Spinal cord (tissue), 10 donors: ENCODE data around the gene GABRP. TPM values are rescaled to one million over a fixed set of nuclear protein-coding genes. Genes with fewer than 3 reads are reported as not detected.

Experiments
- DNase-seq, 6 donors: peaks; one replicate each; pipeline versions ENCODE4 v3.0.0 to v3.0.0-alpha.2; 2013 to 2015; ENCODE audit warnings: low spot score in 6 of 6, low read depth in 4 of 6
- H3K27ac ChIP-seq: one replicate; pipeline ENCODE4 v1.5.1; 2013; ENCODE audit warnings: low read depth, low read length, control low read depth
- H3K27me3 ChIP-seq: one replicate; pipeline ENCODE4 v1.6.1; 2013; ENCODE audit warnings: low read length; ENCODE audit not compliant: control insufficient read depth, insufficient read depth
- H3K36me3 ChIP-seq: one replicate; pipeline ENCODE4 v1.6.1; 2013; ENCODE audit warnings: low read length; ENCODE audit not compliant: control insufficient read depth, insufficient read depth
- H3K4me1 ChIP-seq: one replicate; pipeline ENCODE4 v1.6.1; 2013; ENCODE audit warnings: low read length; ENCODE audit not compliant: control insufficient read depth, insufficient read depth
- H3K4me3 ChIP-seq: one replicate; pipeline ENCODE4 v1.5.1; 2013; ENCODE audit warnings: low read depth, low read length, control low read depth
- H3K9me3 ChIP-seq: one replicate; pipeline ENCODE4 v1.6.1; 2013; ENCODE audit warnings: low read length; ENCODE audit not compliant: control insufficient read depth, insufficient read depth
- WGBS: methylation state at CpG from one replicate; pipeline ENCODE4 v1.1.5; 2013; ENCODE audit warnings: missing lambda C conversion rate; ENCODE audit not compliant: insufficient coverage; 5-methylcytosine and 5-hydroxymethylcytosine counted together
- long read RNA-seq, 4 donors: transcript quantifications; one replicate each; lab custom pipeline, GENCODE V29; 2026
- polyA plus RNA-seq, 2 donors: library from polyadenylated mRNA; unstranded; fragments of 120-200 nt; gene quantifications; one replicate each; pipeline ENCODE4 v1.2.1, GENCODE V29; 2013; ENCODE audit not compliant: insufficient read length in 2 of 2
- total RNA-seq, 2 donors: library from RNA; depleted of rRNA in 1 of 2; stranded (reverse); fragments of 120-200 nt in 1 of 2; fragments of >200 nt in 1 of 2; gene quantifications; one replicate each; pipeline versions ENCODE4 v1.2.3 to v1.2.4, GENCODE V29; 2013 to 2014
- donor health status: healthy.

GABRP gene, protein sequence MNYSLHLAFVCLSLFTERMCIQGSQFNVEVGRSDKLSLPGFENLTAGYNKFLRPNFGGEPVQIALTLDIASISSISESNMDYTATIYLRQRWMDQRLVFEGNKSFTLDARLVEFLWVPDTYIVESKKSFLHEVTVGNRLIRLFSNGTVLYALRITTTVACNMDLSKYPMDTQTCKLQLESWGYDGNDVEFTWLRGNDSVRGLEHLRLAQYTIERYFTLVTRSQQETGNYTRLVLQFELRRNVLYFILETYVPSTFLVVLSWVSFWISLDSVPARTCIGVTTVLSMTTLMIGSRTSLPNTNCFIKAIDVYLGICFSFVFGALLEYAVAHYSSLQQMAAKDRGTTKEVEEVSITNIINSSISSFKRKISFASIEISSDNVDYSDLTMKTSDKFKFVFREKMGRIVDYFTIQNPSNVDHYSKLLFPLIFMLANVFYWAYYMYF
- total RNA-seq (under 1 TPM; 0.10 to 0.28 TPM), polyA plus RNA-seq (under 1 TPM; 0.66 to 0.76 TPM)
- long read RNA-seq, donor 1: 0 reads
- long read RNA-seq, donor 2: 0 reads
- long read RNA-seq, donor 3: 0 reads
- long read RNA-seq, donor 4: 0 reads

DNA sequence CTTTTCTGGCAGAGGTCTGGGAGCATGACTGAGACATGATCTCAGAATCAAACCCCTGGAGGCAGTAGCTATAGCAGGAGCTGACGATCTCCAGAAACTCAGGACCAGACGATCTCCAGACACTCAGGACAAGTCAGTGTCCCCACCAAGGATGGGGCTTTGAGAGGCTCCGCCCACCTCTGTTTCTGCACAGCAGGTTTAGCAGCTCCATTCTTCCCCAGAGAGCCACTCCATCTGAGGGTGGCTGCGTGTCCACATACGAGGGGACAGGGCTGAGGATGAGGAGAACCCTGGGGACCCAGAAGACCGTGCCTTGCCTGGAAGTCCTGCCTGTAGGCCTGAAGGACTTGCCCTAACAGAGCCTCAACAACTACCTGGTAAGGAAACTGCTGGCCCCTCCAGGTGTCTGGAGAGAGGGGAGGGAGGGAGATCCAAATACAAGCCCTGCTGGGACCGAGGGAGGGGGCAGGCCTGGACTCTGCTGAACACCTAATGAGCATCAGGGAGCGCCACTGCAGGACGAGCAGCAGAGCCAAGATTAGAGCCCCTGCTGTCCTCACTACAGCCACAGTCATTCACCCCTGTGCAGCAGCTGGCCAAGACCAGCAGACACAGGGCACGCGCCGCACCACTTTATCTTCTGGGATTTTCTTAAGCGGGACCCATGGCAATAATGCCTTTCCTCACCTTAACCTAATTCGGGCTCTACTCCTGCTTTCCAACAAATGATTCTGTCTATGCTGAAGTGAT, at the start of gene GABRP:
TSS of gene GABRP (plus strand) at position 228 of the 750 bp plus-strand sequence. CDS start 4,891 bp downstream, outside the sequence.
- Histone ChIP-seq H3K27ac (no peak within 1 kb of the TSS), H3K4me3 (no peak within 1 kb of the TSS)

DNA sequence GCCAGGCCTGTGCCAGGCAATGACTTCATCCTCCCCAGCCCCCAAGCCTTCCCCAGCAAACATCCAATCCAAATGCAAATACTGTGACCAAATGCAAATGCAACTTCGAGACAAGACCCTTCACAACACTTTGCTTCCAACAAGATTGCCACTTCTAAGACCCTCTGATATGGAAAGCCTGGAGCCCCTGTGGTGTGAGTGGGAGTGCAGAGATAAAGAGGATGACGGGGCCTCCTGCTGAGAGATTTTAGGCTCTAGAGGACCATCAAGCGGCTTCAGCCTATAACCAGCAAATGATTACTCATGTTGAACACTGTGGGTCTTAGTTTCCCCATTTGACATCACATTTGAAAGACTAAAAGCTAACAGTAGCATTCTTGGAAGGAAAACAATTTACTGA, 46.6 kb upstream of the GABRP start:
- no peaks in the 10 kb centered on the region for H3K27me3 ChIP-seq
- peaks cover 3% of the 10 kb centered on the region for H3K9me3 ChIP-seq
- WGBS: 17% methylated on average over 1 of the region's 3 CpGs
- DNase-seq: no peak
- H3K36me3 ChIP-seq: peaks cover 17% of the 10 kb centered on the region
- H3K4me3 ChIP-seq: no peak overlapping the region
- H3K4me1 ChIP-seq: no peaks in the 10 kb centered on the region
- no peak overlapping the region for H3K27ac ChIP-seq

More for the DNA sequence above, at the start of gene GABRP:
- WGBS: 82% methylated on average over 6 of the region's 14 CpGs
- Histone ChIP-seq H3K4me1 (peaks cover 22% of the 10 kb centered on the region), H3K36me3 (no peaks in the 10 kb centered on the region), H3K27me3 (no peaks in the 10 kb centered on the region), H3K9me3 (no peaks in the 10 kb centered on the region)
- no peak for DNase-seq

DNA sequence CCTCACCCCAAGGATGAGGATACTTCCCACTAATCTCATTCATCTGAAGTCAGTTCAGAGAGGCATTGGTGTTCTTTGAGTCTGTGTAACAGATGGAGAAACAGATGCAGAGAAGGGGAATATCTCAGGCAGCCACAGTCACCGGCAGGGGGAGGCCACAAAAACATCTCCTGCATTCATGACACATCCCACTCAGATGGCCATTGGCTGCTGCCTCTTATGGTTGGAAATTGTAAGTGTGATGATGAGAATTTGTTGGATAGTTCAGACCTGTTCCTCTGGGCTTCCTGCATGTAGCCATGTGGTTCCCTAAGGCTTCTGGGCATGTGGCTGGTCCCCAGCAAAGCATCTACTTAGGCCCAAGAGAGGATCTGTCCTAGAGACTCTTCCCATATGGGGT, 45.9 kb upstream of the GABRP start:
- no peaks in the 10 kb centered on the region for H3K27me3 ChIP-seq
- no CpG with 5 or more reads among the region's 1 CpG for WGBS
- no peak overlapping the region for H3K4me3 ChIP-seq
- H3K4me1 ChIP-seq: no peaks in the 10 kb centered on the region
- peaks cover 17% of the 10 kb centered on the region for H3K36me3 ChIP-seq
- H3K9me3 ChIP-seq: peaks cover 3% of the 10 kb centered on the region
- DNase-seq: no peak
- H3K27ac ChIP-seq: no peak overlapping the region

DNA sequence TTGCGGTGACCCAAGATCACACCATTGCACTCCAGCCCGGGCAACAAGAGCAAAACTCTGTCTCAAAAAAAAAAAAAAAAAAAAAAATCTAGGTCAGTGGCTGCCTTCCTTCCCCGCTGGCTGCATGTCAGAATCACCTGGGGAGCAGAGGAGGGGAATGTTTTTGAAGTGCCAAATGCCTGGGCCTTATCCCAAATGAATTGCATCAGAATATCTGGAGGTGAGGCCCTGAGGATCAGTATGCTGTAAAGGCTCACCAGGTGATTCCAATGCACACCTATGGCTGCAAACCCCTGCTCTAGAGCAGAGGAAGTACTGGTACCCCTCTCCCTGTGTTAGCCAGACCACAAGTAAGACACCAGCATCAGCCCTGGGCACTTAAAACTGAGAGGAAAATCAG, 44.7 kb upstream of the GABRP start:
- H3K27me3 ChIP-seq: no peaks in the 10 kb centered on the region
- peaks cover under 1% of the 10 kb centered on the region for H3K4me1 ChIP-seq
- no peak overlapping the region for H3K4me3 ChIP-seq
- H3K27ac ChIP-seq: no peak overlapping the region
- WGBS: no CpG with 5 or more reads among the region's 3 CpGs
- peaks cover 9% of the 10 kb centered on the region for H3K36me3 ChIP-seq
- peaks cover 3% of the 10 kb centered on the region for H3K9me3 ChIP-seq
- DNase-seq: no peak

DNA sequence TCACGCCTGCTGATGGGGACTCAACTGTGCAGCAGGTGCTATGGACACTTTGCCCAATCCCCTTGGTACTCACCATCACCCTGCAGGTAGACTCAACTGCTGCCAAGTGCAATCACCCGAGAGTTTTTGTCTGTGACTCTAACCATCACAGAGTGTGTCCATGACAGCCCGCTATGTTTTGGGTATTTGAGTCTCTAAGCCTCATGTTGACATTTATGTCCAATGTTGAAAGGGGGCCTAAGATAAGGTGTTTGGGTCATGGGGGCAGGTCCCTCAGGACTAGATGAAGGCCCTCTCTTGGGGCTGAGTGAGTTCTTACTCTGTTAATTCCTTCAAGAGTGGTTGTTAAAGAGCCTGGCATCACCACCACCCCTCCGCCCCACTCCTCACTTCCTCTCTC, 44.1 kb upstream of the GABRP start:
- Histone ChIP-seq H3K9me3 (peaks cover 3% of the 10 kb centered on the region), H3K4me3 (no peak overlapping the region), H3K27ac (no peak overlapping the region), H3K36me3 (peaks cover 5% of the 10 kb centered on the region), H3K27me3 (peaks cover 2% of the 10 kb centered on the region), H3K4me1 (peaks cover 7% of the 10 kb centered on the region)
- DNase-seq: no peak
- 94% methylated on average over 3 of the region's 4 CpGs for WGBS

DNA sequence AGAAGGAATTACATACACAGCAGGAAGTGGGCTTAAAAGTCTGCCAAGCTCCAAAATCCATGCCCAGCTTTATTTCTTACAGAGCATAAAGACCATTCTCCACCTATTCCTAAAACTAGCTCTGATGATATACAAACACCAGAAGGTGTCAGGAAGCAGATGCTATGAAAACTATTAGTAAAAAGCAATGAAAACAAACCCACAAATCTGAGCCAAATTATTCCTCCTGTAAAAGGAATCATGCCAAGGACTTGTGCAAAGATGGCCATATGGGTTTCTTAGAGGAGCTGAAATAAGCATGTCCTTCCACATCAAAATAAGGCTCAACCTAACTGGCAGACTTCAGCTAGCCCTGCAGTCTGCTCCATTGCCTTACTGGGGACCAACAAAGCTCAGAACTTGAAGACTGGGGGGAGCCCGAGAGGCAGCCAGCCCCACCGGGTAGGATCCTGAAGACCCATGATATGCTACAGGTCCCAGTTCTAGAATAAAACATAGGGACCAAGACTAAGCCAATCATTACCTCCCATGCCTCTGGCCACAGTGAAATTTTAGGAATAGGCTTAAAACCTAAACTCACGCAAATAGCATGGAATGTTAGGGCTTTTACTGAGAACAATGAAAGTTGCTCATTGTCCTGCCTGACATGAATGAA, 42.8 kb upstream of the GABRP start:
- no CpG with 5 or more reads among the region's 3 CpGs for WGBS
- peaks cover 2% of the 10 kb centered on the region for H3K27me3 ChIP-seq
- H3K4me3 ChIP-seq: no peak overlapping the region
- peaks cover 19% of the 10 kb centered on the region for H3K4me1 ChIP-seq
- peaks cover 5% of the 10 kb centered on the region for H3K36me3 ChIP-seq
- H3K9me3 ChIP-seq: no peaks in the 10 kb centered on the region
- no peak overlapping the region for H3K27ac ChIP-seq
- DNase-seq: peak in 1 of 6 donors; percentile 90

DNA sequence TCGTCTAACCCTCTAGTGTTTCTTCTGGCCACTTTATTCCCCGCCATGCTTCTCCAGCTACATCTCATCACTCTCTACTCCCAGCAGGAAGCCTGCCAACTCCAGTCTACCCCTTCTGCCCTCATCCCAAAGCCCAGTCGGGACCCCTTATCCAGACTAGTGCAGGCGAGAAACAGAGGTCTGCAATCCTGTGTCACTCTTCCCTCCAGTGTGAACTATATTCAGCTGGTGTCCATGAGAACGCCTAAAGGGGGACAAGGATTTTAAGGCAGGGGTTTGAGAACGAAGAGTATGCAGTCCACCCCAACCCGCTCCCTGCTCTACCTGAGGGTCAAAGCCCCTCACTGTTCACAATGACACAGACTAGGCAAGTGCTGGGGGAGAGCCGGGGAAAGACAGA, 41.7 kb upstream of the GABRP start:
- 81% methylated on average over 4 of the region's 8 CpGs for WGBS
- Histone ChIP-seq H3K9me3 (no peaks in the 10 kb centered on the region), H3K36me3 (no peaks in the 10 kb centered on the region), H3K27ac (no peak overlapping the region), H3K4me3 (no peak overlapping the region), H3K27me3 (peaks cover 2% of the 10 kb centered on the region), H3K4me1 (peaks cover 30% of the 10 kb centered on the region)
- DNase-seq: no peak

DNA sequence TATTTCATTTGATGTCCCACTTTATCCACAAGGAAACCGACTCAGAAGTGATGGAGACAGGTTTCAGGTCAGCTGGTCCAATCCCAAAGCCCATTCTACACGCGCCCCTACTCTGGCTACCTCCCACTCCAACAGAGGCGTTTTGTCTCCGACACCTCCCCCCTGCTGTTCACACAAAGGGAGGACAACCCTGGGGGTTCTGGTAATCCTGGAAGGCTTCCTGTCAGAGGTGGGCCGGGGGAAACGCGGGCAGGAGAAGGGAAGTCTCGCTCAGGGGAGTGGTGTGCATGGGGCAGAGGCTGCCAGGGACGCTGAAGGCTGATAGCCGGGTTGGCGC, 39.7 kb upstream of the GABRP start:
- Histone ChIP-seq H3K4me1 (peaks cover 34% of the 10 kb centered on the region), H3K36me3 (no peaks in the 10 kb centered on the region), H3K4me3 (no peak overlapping the region), H3K9me3 (no peaks in the 10 kb centered on the region), H3K27me3 (peaks cover 2% of the 10 kb centered on the region), H3K27ac (no peak overlapping the region)
- DNase-seq: no peak
- 9% methylated on average over 8 of the region's 12 CpGs for WGBS

DNA sequence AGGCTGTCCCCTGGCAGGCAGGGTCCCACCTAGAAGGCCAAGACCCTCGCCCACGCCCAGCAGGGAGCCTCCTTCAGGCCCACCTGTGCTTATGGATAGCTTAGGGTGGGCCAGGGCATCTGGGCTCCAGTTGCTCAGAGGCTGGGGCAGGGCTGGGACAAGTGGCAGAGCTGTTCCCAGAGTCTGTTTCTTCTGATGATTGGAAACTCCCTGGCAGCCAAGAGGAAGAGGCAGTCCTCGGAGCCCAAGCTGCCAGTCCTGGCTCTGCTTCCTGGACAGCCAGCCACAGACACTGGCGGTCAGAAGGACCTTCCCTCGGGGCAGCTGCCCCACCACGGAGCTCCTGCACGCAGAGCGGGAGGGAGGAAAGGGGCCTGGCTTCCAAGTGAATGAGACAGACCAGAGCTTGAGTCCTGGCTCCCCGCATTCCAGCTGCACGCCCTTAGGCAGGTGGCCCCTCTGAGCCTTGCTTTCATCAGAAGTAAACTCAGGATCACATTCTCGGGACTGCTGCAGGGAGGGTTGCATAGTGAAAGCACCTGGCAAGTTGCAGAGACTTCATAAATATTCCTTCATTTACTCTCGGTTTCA, 37.9 kb upstream of the GABRP start:
- peak in 2 of 6 donors; percentile 24 to 35 for DNase-seq
- H3K4me1 ChIP-seq: peaks cover 40% of the 10 kb centered on the region
- no peak overlapping the region for H3K27ac ChIP-seq
- peaks cover 2% of the 10 kb centered on the region for H3K27me3 ChIP-seq
- no peaks in the 10 kb centered on the region for H3K9me3 ChIP-seq
- no peaks in the 10 kb centered on the region for H3K36me3 ChIP-seq
- WGBS: 35% methylated on average over 10 of the region's 12 CpGs
- no peak overlapping the region for H3K4me3 ChIP-seq
